Stimulated activated CD4-positive, alpha-beta T cell treated with anti-CD3 and anti-CD28 coated beads, Interleukin-15, amount 100 ng/mL, for 1 hour (primary cell): ENCODE data around the gene AQR.
"Not testable (repeated sequence)": the region's sequence is repeated elsewhere in the genome, so short reads cannot be mapped to it uniquely, and the experiment has no call there.

Experiments used
- DNase-seq, 2 donors: peaks; one replicate each; pipeline ENCODE4 v3.0.0-alpha.2; 2020; ENCODE audit warnings: low read depth in 1 of 2, low spot score in 1 of 2

AQR gene

DNA sequence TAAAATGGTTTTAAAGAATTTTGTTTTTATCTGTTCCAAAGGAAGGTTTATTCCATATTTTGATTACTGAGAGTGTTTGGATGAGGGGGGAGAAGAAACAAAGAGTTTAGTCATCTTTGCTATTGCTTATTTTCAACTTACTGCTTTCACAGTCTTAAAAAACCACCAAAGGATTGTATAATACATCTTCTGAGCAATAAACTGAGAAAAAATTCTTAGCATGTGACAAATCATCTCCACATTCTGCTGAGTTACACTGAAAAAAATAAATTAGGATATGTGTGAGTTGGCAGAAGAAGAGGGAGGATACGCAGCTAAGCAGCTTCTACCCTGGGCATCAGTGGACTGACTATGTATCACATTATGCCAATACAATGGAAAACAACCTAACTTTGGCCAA is 151.0 kb downstream of the AQR start:
- no peak for DNase-seq

- no peak for DNase-seq
Observed at GRCh38 chr15:34815836-34816235, 153.7 kb downstream of the AQR start.

DNA sequence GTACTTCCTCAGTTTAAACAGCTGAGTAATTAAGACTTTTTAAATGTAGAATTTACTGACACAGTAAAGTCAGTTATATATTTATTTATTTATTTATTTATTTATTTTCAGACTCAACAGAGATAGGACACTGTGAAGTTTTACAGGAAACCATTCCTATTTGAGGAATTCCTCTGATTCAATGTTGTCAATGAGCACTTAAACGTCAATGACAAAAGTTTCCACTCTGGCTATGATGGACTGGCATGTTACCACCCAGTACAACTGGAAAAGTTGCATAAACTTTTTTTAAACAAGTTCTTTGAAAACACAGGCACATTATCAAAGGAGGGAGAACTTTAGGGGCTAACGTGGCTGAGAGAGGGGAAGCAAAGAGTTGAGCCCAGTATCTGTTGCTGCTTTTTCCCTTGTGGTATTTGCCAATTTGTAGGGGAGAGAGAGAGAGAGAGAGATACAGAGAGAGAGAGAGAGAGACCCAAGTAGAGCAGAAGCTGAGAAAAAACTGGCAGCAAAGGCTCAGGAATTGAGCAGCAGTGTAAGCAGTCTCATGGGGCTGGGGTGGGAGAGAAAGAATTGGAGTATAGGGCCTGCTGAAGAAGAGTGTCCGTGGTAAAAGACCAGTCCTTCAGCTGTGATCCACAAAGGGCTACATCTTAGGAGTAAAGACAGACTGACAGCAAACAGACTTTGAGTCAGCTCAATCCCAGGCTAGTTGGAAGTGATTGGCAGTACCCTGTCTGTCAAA is 155.9 kb downstream of the AQR start:
- DNase-seq = no peak

DNA sequence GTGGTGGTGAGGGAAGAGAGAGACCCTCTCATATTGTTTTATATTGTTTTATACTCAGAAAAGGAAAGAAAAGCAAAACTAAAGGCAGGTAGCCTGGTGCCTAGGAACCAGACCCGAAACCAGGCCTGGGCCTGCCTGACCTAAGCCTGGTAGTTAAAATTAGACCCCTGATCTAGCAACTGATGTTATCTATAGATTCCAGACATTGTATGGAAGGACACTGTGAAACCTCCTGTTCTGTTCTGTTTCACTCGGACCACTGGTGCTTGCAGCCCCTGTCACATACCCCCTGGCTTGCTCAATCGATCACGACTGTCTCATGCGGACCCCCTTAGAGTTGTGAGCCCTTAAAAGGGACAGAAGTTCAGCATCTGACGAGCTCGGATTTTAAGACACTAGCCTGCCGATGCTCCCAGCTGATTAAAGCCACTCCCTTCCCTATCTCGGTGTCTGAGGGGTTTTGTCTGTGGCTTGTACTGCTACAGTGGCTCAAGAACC is 156.6 kb downstream of the AQR start:
- not testable (repeated sequence) for DNase-seq

DNA sequence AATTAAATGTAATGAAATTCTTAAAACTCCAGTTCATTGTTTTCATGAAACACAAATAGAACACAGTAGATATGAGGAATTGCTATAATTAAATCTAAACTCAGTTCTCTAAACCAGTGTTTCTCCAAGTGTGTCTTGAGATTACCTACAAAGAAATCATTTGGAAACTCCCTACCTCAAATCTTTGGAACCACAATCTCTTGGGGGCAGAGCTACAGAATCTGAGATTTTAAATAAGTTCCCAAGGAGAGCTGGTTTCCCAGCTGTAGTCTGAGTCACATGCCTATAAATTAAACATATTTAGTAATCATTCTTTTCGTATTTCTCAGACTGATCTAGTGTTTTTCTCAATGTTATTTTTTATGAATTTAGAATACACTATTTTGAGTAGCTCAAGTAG is 157.2 kb downstream of the AQR start:
- DNase-seq = no peak

DNA sequence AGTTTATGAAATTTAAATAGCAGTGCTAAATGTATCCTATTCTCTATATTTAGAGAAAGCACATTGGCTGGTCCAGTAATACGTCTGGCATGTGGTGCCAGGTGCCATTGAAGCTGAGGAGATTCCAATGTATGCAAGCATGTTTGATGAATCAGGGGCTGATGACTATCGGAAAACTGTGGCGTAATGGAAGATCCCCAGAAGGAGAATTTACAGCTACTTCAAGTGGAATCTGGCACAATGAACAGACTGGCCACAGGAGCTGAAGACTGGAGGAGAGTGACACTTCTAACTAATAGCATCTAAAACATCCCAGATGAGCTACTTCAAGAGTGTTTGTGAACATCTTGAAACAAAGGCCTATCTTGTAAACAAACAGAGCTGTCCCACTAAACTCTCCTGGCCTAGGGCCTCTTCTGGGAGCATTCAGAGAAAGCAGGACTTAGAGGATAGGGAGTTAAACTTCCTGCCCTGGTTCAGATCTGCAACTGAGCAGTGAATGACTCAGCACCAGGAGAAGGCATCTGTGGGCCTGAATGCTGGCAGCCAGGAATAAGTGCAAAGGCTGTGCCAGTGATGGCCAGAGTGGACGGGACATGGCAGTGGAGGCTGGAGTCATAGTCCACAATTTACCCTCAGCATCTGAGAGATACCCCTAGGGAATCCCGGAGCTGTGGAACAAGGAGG is 159.0 kb downstream of the AQR start:
- no peak for DNase-seq

DNA sequence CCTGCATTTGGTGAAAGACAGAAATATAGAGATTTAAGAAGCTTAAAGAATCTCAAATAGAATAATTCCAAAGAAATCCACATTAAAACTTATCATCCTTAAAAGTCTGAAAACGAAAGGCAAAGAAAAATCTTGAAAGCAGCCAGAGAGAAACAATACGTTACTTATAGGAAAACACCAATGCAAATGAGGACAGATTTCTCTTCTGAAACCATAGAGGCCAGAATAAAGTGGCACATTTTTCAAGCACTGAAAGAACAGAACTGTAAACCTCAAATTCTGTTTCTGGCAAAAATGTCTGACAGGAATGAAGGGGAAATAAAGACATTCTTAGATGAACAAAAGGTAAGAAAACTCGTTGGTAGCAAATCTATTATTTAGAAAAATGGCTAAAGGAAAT is 160.4 kb downstream of the AQR start:
- no peak for DNase-seq

DNA sequence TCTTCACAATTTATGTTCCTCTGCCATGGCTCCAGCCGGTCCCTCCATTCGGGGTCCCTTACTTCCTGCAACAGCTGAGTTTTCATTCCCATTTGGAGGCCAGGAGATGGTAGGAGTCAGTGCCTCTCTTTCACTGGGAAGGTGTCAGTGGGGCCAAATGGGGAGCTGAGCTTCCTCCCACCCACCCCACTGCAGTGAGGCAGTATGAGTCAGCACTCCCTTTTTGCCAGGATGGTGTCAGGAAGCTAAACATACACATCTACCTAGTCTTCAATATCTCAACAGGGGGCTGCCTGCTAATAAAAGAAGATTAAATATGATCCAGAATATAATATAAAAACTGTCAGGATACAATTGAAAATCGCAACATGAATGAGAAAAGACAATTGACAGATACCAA is 161.5 kb downstream of the AQR start:
- no peak for DNase-seq

GRCh38 chr15:34807241-34807640 is 162.3 kb downstream of the AQR start:
- not testable (repeated sequence) for DNase-seq

DNA sequence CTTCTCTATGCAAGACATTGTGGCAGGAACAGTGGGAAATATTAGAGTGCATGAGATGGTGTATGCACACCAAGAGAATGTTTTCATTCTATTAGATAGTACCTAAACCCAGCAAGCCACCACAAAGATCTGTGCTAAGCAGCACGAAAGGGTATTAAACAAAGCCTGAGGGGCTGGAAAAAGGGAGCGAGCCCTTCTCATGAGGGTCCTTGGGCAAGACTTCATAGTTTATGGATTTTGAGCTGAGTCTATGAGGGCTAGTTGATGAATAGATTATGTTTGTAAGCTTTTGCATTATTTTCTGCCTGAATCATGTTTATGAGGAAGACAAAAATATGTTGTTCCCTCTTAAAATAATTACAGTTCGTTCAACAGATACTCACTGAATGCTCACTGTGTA is 164.8 kb downstream of the AQR start:
- no peak for DNase-seq

DNA sequence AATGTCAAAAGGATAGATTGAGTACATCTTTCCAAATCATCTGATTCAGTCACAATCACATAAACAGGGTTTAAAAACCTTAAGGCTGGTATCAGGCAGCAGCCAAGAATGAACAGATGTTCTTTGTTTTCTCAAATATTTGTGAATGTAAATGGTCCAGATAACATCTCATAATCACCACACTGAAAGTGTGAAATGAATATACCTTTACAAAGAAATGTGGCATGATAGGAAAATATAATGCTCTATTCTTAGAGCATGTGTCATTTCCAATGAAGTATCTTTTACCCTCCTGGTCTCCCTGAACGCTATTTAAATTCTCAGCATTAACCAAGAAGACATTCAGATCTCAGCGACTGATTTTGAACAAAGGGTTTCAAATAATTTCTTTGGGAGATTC is 165.4 kb downstream of the AQR start:
- DNase-seq = no peak

- DNase-seq = no peak
Observed at GRCh38 chr15:34802803-34803750, 166.5 kb downstream of the AQR start.

GRCh38 chr15:34802371-34802770 is 167.2 kb downstream of the AQR start:
- no peak for DNase-seq
